VCaP (cell line): ENCODE measurements around the gene RABL6.

ENCODE experiments used
- H3K27ac ChIP-seq: fragments of 450-650 bp; 2 replicates; pipeline ENCODE4 v1.5.1; 2017
- CTCF ChIP-seq: fragments of 450-650 bp; conservative IDR thresholded peaks from 2 replicates; pipeline ENCODE4 v1.5.1; 2017; ENCODE audit warnings: mild to moderate bottlenecking, moderate library complexity

Gene RABL6, protein sequence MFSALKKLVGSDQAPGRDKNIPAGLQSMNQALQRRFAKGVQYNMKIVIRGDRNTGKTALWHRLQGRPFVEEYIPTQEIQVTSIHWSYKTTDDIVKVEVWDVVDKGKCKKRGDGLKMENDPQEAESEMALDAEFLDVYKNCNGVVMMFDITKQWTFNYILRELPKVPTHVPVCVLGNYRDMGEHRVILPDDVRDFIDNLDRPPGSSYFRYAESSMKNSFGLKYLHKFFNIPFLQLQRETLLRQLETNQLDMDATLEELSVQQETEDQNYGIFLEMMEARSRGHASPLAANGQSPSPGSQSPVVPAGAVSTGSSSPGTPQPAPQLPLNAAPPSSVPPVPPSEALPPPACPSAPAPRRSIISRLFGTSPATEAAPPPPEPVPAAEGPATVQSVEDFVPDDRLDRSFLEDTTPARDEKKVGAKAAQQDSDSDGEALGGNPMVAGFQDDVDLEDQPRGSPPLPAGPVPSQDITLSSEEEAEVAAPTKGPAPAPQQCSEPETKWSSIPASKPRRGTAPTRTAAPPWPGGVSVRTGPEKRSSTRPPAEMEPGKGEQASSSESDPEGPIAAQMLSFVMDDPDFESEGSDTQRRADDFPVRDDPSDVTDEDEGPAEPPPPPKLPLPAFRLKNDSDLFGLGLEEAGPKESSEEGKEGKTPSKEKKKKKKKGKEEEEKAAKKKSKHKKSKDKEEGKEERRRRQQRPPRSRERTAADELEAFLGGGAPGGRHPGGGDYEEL

GRCh38 chr9:136807281-136808074 is at the start of gene RABL6:
RABL6 (plus strand) TSS chr9:136807948; CDS start chr9:136808197, 249 bp downstream.
- H3K27ac ChIP-seq: peak within 1 kb of the TSS; percentile 99
- no peak for TF ChIP-seq CTCF

DNA sequence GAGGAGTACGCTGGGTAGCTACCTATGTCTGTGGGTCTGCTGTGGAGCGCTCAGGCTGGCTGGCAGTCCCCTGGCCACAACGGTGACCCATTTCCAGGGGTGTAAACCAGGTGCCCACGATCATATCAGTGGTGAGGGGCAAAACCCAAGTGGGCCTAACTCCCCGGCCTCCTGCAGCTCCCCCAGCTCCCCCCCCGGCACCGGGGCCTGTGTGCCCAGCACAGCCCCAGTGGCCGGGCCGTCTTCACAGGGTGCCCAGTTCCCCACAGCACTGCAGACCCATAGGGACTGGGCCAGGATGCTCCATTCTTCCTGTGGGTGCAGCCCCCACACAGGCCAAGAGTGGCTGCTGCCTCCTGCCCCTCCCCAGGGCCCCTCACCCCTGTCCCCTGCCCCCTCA is 48.7 kb upstream of the RABL6 start:
- no peak overlapping the region for H3K27ac ChIP-seq
- TF ChIP-seq CTCF: no peak

GRCh38 chr9:136759436-136760325 is 48.1 kb upstream of the RABL6 start:
- H3K27ac ChIP-seq: no peak overlapping the region
- TF ChIP-seq CTCF: no peak

GRCh38 chr9:136760424-136760823 is 47.3 kb upstream of the RABL6 start:
- TF ChIP-seq CTCF: no peak

GRCh38 chr9:136760834-136761544 is 46.8 kb upstream of the RABL6 start:
- peak overlapping the region; percentile 20; the same call in 1 of the 2 replicates for H3K27ac ChIP-seq
- peak; percentile 89 for TF ChIP-seq CTCF

More at GRCh38 chr9:136760424-136760823, 47.3 kb upstream of the RABL6 start:
- peak overlapping the region; percentile 20; the same call in 1 of the 2 replicates for H3K27ac ChIP-seq

GRCh38 chr9:136761545-136761981 is 46.2 kb upstream of the RABL6 start:
- peak overlapping the region; percentile 20; the same call in 1 of the 2 replicates for H3K27ac ChIP-seq
- TF ChIP-seq CTCF: no peak
